Measurements from ENCODE around the gene ANKFY1. TPM values are rescaled to one million over a fixed set of nuclear protein-coding genes. Genes with fewer than 3 reads are reported as not detected.

Gene ANKFY1
- total and polyA plus RNA-seq, 9 of the 15 experiments (the other 6 are each of a cell fraction or from before 2014, with no cell fraction given) = 4.3 to 25.6 (median 12.2) TPM

- no peak for TF ChIP-seq CHD7 (IDR thresholded peaks at IDR 0.05; ENCODE audit: low read depth, low read length)
These were observed 106.9 kb downstream of the ANKFY1 start (continued) for GRCh38 chr17:4156750-4157381.

Data from K562 (cell line).